Right lobe of liver (tissue), 6 donors: ENCODE results near the gene ERC1. TPM values are rescaled to one million over a fixed set of nuclear protein-coding genes. Genes with fewer than 3 reads are reported as not detected.
A peak's percentile ranks its signal among the peaks of the same experiment; 100 is the strongest.

Experiments used
- ATAC-seq, 4 donors: fragments of 200-7000 bp; cut with Tn5 transposase; one replicate each; pipeline ENCODE4 v1.9.1; 2020; ENCODE audit warnings: mild to moderate bottlenecking in 4 of 4, moderate library complexity in 4 of 4
- DNase-seq, 3 donors: peaks; one replicate each; pipeline ENCODE4 v3.0.0-alpha.2; 2020
- H3K27ac ChIP-seq, 3 donors: fragments of 200-600 bp; one replicate each; pipeline ENCODE4 v1.8.0; 2022
- H3K27me3 ChIP-seq, 2 donors: fragments of 200-600 bp; one replicate each; pipeline ENCODE4 v1.8.0; 2022
- H3K36me3 ChIP-seq, 4 donors: fragments of 200-600 bp; sonication (generic) in 1 of 4; one replicate each; pipeline versions ENCODE4 v1.5.1 to v1.8.0; 2017 to 2022; ENCODE audit warnings: control low read depth in 1 of 4
- H3K4me1 ChIP-seq, 4 donors: fragments of 200-600 bp; sonication (generic) in 1 of 4; one replicate each; pipeline versions ENCODE4 v1.5.1 to v1.8.0; 2017 to 2022; ENCODE audit warnings: control low read depth in 1 of 4
- H3K4me3 ChIP-seq, 3 donors: fragments of 200-600 bp; one replicate each; pipeline ENCODE4 v1.8.0; 2022
- H3K9me3 ChIP-seq, 4 donors: fragments of 200-600 bp; sonication (generic) in 1 of 4; one replicate each; pipeline versions ENCODE4 v1.5.1 to v1.8.0; 2017 to 2022; ENCODE audit warnings: control low read depth in 1 of 4
- POLR2A ChIP-seq: fragments of 450-650 bp; IDR thresholded peaks from one replicate; pipeline ENCODE4 v1.6.1; 2017; ENCODE audit warnings: antibody characterized with exemption, mild to moderate bottlenecking
- WGBS: methylation state at CpG from one replicate; pipeline ENCODE4 v1.1.6; 2018; ENCODE audit warnings: low coverage, low lambda C conversion rate; ENCODE audit not compliant: insufficient coverage; ENCODE audit errors: missing lambda C conversion rate; 5-methylcytosine and 5-hydroxymethylcytosine counted together
- intact Hi-C, 2 donors: fragments of 100-400 bp; cut with DNase I; formaldehyde crosslinking; loops; one replicate each; pipeline versions ENCODE4 v1.11.2 to v1.14.1; 2022
- total RNA-seq, 6 experiments: library from RNA; depleted of rRNA in 2 of 6; stranded (reverse); fragments of >200 nt in 2 of 6; fragmentation: NEBNext Ultra II Directional in 3 of 6; extraction: Animal tissue kit (Norgen Biotek cat#: 25700) in 3 of 6; gene quantifications; one replicate each; pipeline versions ENCODE4 v1.1.0 to v1.2.4, GENCODE V29; 2016 to 2023
- TF ChIP-seq, protein P1 (sequence below), 4 donors: fragments of 200-600 bp in 3 of 4; fragments of 450-650 bp in 1 of 4; IDR thresholded peaks; one replicate each; pipeline versions ENCODE4 v1.5.1 to v1.8.0; 2016 to 2022; ENCODE audit warnings: antibody characterized with exemption in 4 of 4, mild to moderate bottlenecking in 2 of 4
- donor health status: DM: no; HTN: yes; CAD: no.
- donor health status: DM: no; HTN: no; CAD: no.
- donor health status: DM: no; HTN: no; CAD: no.
- donor health status: DM: no; HTN: yes; CAD: no.
- donor health status: DM: no; HTN: yes; CAD: no.

The ERC1 gene
- total RNA-seq, 6 experiments from 2014 or later, result 24.8 to 30.8 (median 28.6) TPM

DNA sequence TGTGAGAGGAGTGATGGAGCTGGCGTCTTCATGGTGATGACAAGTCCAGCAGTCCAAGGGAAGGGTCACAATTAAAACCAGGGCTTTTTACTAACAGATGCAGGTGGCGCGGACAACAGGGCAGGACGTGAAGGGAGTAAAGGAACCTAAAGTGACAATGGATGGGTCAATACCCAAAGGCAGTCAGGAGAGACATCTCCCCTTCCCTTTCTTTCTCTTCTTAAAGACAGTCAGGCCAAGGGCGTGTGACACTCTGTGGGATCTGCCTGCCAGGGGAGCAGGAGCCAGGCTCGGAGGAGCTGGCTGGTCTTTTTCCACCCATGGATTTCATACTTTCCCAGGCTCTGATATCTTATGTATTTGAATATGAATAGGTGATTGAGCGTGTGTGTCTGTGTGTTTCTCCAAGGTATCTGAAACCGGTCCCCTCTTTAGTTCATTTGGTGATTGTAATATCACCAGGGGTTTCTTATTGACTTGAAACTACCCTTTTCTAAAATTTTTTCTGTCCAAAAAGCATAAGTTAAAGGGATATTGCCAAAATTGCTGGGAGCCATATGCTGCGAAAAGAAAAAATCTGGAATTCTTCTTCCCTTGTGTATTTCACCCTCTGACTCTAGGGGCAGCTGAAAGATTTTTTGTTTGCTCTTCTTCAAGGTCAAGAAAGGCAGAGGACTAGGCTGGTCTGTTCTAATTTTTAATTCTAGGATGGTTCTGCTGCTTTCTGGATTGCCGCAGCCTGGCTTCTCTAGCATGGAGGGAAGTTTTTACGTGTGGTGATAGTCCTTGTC, 541.5 kb downstream of the ERC1 start:
- DNase-seq (no peak), ATAC-seq (no peak)
- WGBS, result 78% methylated on average over 10 of the region's 11 CpGs
- Histone ChIP-seq H3K27me3 (peaks cover 0 to 8% of the 10 kb centered on the region in 2 donors), H3K4me3 (no peak overlapping the region), H3K36me3 (no peaks in the 10 kb centered on the region), H3K27ac (no peak overlapping the region), H3K4me1 (peaks cover 0 to 6% (median 0%) of the 10 kb centered on the region in 4 donors), H3K9me3 (no peaks in the 10 kb centered on the region)
- TF ChIP-seq, protein P1, sequence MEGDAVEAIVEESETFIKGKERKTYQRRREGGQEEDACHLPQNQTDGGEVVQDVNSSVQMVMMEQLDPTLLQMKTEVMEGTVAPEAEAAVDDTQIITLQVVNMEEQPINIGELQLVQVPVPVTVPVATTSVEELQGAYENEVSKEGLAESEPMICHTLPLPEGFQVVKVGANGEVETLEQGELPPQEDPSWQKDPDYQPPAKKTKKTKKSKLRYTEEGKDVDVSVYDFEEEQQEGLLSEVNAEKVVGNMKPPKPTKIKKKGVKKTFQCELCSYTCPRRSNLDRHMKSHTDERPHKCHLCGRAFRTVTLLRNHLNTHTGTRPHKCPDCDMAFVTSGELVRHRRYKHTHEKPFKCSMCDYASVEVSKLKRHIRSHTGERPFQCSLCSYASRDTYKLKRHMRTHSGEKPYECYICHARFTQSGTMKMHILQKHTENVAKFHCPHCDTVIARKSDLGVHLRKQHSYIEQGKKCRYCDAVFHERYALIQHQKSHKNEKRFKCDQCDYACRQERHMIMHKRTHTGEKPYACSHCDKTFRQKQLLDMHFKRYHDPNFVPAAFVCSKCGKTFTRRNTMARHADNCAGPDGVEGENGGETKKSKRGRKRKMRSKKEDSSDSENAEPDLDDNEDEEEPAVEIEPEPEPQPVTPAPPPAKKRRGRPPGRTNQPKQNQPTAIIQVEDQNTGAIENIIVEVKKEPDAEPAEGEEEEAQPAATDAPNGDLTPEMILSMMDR (IDR thresholded peaks at IDR 0.05), result no peak
- TF ChIP-seq POLR2A, result no peak
- intact Hi-C loops, result no loop called here

DNA sequence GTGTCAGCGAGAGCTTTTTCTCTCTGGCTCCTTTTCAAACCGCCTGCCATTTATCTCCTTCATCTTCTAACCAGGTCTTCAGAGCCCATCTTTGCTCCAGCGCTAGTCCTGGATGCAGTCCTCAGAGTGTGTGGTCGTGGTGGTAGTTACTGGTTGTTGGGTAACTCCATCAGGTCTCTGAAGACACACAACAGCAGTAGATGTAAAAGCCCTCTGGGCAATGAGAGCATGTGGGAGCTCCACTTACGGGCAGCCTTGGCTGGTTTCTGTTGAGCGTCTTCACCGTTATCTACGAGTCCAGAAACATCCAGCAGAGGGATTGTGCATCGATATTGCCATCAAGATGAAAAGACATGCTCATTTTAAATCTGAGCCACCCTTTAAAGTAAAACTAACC, 542.2 kb downstream of the ERC1 start:
- ATAC-seq (peak in 2 of 4 donors; percentile 18 to 24), DNase-seq (no peak)
- H3K27me3 ChIP-seq, result peaks cover 0 to 8% of the 10 kb centered on the region in 2 donors
- 47% methylated on average over 3 of the region's 9 CpGs for WGBS
- H3K4me1 ChIP-seq, result peaks cover 0 to 6% (median 0%) of the 10 kb centered on the region in 4 donors
- H3K9me3 ChIP-seq, result no peaks in the 10 kb centered on the region
- no peaks in the 10 kb centered on the region for H3K36me3 ChIP-seq
- H3K4me3 ChIP-seq, result no peak overlapping the region
- TF ChIP-seq, protein P1 (IDR thresholded peaks at IDR 0.05), result no peak
- no peak for TF ChIP-seq POLR2A
- intact Hi-C loops, result no loop called here
- H3K27ac ChIP-seq, result no peak overlapping the region

DNA sequence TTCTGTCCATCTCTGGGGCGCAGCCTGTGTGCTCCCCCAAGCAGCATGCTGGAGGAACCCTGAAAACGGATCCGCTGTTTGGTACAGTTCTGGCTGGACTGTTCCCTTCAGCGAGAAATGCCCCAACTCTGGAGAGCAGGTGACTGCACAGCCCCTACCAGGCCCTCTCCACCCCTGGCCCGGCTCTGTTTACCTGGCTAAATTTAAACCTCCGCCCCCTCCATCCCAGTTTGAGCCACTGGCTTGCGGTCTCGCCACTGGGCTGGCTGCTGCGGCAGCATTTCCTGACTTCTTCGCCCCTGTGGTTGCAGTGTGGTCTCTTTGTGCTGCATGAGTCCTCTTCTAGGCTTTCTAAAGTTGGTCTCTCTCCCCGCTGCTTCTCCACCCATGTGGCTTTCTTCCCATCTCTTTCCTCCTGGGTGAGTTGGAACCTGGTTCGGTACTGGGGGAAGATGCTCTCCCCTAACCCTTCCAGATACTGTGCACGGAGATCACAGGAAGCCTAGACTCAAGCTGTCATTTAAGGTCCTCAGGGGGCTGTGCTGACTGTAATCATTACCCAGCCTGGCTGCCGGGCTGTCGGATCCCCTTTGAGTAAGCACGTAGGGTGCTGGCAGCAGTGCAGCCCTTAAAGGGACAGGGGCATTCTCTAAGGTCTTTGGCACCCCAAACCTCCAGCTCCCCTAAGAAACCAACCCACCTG, 542.7 kb downstream of the ERC1 start:
- ATAC-seq, result peak in 2 of 4 donors; percentile 12 to 14
- TF ChIP-seq, protein P1 (IDR thresholded peaks at IDR 0.05), result no peak
- no peak for TF ChIP-seq POLR2A
- Histone ChIP-seq H3K4me1 (peaks cover 0 to 6% (median 0%) of the 10 kb centered on the region in 4 donors), H3K9me3 (no peaks in the 10 kb centered on the region), H3K27ac (no peak overlapping the region), H3K4me3 (no peak overlapping the region), H3K27me3 (peaks cover 0 to 8% of the 10 kb centered on the region in 2 donors), H3K36me3 (no peaks in the 10 kb centered on the region)
- intact Hi-C loops, result no loop called here
- 10% methylated on average over 12 of the region's 16 CpGs for WGBS
- no peak for DNase-seq

DNA sequence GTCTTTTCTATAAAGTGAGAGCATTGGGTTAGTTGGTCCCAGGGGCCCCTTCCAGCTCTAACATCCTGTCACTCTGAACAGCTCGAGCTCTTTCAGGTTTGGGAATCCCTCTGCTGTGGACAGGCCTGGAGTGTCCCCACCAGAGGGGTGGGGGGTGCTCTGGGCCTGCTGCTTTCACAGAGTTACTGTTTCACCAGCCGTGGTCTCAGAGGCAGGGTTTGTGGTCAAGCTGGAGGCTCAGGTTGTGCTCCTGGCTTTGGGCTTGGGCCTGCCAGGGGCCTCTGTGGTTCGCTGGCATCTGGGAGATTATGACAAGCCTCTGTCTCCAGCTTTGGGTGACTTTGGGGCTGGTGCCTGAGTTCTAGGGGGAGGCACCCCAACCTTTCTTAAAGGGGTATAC, 543.7 kb downstream of the ERC1 start:
- ATAC-seq (no peak), DNase-seq (no peak)
- WGBS, result 48% methylated on average over 2 of the region's 3 CpGs
- peaks cover 0 to 5% of the 10 kb centered on the region in 2 donors for H3K27me3 ChIP-seq
- no peak overlapping the region for H3K27ac ChIP-seq
- H3K4me3 ChIP-seq, result no peak overlapping the region
- no peaks in the 10 kb centered on the region for H3K9me3 ChIP-seq
- peaks cover 0 to 6% (median 0%) of the 10 kb centered on the region in 4 donors for H3K4me1 ChIP-seq
- TF ChIP-seq, protein P1 (IDR thresholded peaks at IDR 0.05), result no peak
- no peak for TF ChIP-seq POLR2A
- no peaks in the 10 kb centered on the region for H3K36me3 ChIP-seq
- intact Hi-C loops, result no loop called here
